IPS-20b (cell line): ENCODE measurements around the gene ELK3.
"Not testable (repeated sequence)": the region's sequence is repeated elsewhere in the genome, so short reads cannot be mapped to it uniquely, and the experiment has no call there.

Experiments used
- H3K27ac ChIP-seq: one replicate; pipeline ENCODE4 v1.5.1; 2013; ENCODE audit warnings: low read length
- H3K27me3 ChIP-seq: 2 replicates; pipeline ENCODE4 v1.6.1; 2013; ENCODE audit warnings: mild to moderate bottlenecking, low read length, inconsistent platforms; ENCODE audit not compliant: insufficient read depth
- H3K36me3 ChIP-seq: 2 replicates; pipeline ENCODE4 v1.6.1; 2013; ENCODE audit warnings: low read depth, mild to moderate bottlenecking, inconsistent platforms, low read length, moderate library complexity; ENCODE audit not compliant: insufficient read depth
- H3K4me1 ChIP-seq: 2 replicates; pipeline ENCODE4 v1.6.1; 2013; ENCODE audit warnings: mild to moderate bottlenecking, control low read depth, inconsistent platforms, low read length, moderate library complexity; ENCODE audit not compliant: insufficient read depth
- H3K4me3 ChIP-seq: 2 replicates; pipeline ENCODE4 v1.5.1; 2013; ENCODE audit warnings: mild to moderate bottlenecking, low read length, inconsistent platforms
- H3K9ac ChIP-seq: 2 replicates; pipeline ENCODE4 v1.6.1; 2013; ENCODE audit warnings: low read depth, mild to moderate bottlenecking, inconsistent platforms, low read length, moderate library complexity
- H3K9me3 ChIP-seq: 2 replicates; pipeline ENCODE4 v1.6.1; 2013; ENCODE audit warnings: mild to moderate bottlenecking, low read depth, low read length, inconsistent platforms; ENCODE audit not compliant: insufficient read depth

The ELK3 gene

DNA sequence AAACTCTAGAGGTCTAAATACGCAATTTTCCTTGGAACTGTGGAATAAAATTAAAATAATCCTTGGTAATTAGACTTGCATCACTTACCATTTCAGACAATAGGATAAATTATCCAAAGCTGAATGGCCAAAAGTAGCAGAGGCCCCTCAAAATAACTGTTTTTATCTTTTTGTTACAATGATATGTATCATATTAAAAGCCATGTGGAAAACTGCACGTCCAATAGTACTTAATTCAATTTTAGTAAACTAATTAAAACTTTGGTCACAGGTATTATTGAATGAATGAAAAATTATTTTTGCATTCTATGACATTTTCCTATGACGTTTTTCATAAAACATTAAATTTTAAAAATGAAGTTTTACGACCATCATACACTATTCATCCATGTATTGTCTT, 107.6 kb downstream of the ELK3 start:
- Histone ChIP-seq H3K9me3 (no peaks in the 10 kb centered on the region), H3K4me1 (peaks cover 22% of the 10 kb centered on the region; the same call in 1 of the 2 replicates), H3K36me3 (peaks cover 13% of the 10 kb centered on the region), H3K27me3 (no peaks in the 10 kb centered on the region), H3K4me3 (no peak overlapping the region), H3K9ac (no peak overlapping the region), H3K27ac (no peak overlapping the region)

DNA sequence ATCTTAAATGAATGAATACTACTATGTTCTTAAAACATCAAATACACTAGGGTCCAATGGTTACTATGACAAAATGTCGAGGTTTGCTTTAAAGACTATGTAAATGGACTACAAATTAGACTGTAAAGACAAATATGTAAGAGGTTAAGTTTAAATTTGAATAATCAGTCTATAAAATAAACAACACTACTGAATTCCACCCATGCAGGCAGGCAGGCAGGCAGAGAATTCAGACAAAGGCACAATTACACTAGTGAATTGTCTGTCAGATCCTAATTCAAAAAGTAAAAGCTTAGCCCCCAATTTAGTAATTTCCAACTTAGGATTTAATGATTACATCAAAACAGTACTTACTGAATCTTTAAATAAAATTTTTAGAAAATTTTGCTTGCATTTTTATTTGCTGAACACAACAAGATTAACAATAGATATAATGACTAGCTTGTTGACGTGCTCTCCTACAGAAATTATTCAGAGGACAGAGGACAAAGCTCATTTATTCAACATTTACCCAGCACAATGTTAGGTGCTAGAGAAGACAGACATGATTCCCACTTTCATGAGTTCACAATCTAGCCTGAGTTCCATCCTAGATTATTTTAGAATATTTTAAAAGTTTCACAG, 108.6 kb downstream of the ELK3 start:
- H3K36me3 ChIP-seq, result peaks cover 9% of the 10 kb centered on the region
- no peak overlapping the region for H3K4me3 ChIP-seq
- H3K9ac ChIP-seq, result no peak overlapping the region
- no peak overlapping the region for H3K27ac ChIP-seq
- no peaks in the 10 kb centered on the region for H3K9me3 ChIP-seq
- H3K27me3 ChIP-seq, result no peaks in the 10 kb centered on the region
- H3K4me1 ChIP-seq, result peaks cover 22% of the 10 kb centered on the region; the same call in 1 of the 2 replicates

DNA sequence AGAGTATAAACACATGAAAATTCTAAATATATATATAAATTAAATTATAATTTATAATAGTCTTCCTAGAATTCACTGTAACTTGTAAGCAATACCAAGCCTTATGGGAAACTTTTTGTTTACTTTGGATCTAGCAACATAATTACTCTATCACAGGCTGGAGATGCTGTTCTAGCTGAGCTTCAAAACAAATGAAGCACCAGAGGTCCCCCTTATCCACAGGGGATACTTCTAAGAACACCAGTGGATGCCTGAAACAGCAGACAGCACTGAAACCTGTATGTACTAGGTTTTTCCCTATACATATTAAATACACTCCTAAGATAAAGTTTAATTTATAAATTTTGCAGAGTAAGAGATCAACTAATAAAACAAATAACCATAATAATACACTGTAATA, 109.5 kb downstream of the ELK3 start:
- no peaks in the 10 kb centered on the region for H3K27me3 ChIP-seq
- H3K9me3 ChIP-seq, result no peaks in the 10 kb centered on the region
- peaks cover 22% of the 10 kb centered on the region for H3K4me1 ChIP-seq
- H3K27ac ChIP-seq, result no peak overlapping the region
- H3K9ac ChIP-seq, result no peak overlapping the region
- peaks cover 9% of the 10 kb centered on the region for H3K36me3 ChIP-seq
- H3K4me3 ChIP-seq, result no peak overlapping the region

DNA sequence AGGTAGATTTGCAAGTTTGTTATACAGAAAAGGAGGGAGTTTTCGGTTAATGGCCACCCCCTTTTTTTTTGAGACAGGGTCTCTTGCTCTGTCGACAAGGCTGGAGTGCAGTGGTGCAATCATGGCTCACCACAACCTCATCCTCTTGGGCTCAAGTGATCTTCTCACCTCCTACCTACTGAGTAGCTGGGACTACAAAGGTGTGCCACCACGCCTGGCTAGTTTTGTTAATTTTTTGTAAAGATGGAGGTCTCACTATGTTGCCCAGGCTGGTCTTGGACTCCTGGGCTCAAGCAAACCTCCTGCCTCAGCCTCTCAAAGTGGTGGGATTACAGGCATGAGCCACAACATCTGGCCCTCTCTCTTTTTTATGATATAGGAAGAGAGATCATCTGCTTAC, 111.5 kb downstream of the ELK3 start:
- Histone ChIP-seq H3K36me3 (0 out of 2 replicates have a peak, but pooled peaks cover 7% of the 10 kb centered on the region), H3K27ac (no peak overlapping the region), H3K9ac (no peak overlapping the region), H3K27me3 (no peaks in the 10 kb centered on the region), H3K4me1 (peaks cover 22% of the 10 kb centered on the region), H3K4me3 (no peak overlapping the region), H3K9me3 (no peaks in the 10 kb centered on the region)

DNA sequence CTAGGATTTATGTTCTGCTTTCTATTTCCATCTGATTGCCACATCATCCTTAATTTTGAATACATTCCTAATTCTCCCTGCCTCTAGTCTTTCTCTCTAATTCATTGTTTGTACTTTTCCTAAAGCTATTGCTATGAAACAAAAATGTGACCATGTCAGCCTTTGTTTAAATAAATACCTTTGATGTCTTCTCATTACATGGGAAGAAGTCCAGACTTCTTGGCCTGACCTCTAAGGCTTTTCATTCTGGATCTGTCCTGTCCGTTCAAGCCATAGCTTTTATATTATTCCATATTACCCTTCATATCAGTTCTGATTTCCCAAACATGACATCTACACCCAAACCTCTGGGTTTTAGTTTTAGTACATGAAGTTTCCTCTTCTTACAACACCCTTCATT, 114.7 kb downstream of the ELK3 start:
- Histone ChIP-seq H3K27ac (no peak overlapping the region), H3K27me3 (no peaks in the 10 kb centered on the region), H3K4me1 (peaks cover 10% of the 10 kb centered on the region), H3K4me3 (no peak overlapping the region), H3K9me3 (no peaks in the 10 kb centered on the region), H3K36me3 (0 out of 2 replicates have a peak, but pooled peaks cover 10% of the 10 kb centered on the region), H3K9ac (no peak overlapping the region)

DNA sequence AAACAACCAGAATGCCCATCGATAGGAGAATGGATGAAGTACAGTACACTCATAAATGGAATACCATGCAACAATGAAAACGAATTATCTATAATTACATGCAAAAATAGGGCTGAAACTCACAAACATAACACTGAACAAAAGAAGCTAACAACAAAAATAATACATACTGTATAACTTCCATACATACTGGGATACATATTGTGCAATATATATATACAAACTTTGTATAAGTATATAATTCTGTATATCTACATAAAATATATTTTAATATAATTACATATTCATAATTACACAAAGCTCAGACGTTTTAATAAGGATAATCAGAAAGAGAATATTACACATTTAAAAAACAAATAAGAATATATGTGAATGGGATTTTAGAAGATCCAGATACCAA, 115.9 kb downstream of the ELK3 start:
- Histone ChIP-seq H3K4me1 (peaks cover under 1% of the 10 kb centered on the region), H3K9me3 (no peaks in the 10 kb centered on the region), H3K36me3 (0 out of 2 replicates have a peak, but pooled peaks cover 10% of the 10 kb centered on the region), H3K27ac (no peak overlapping the region), H3K9ac (no peak overlapping the region), H3K27me3 (no peaks in the 10 kb centered on the region), H3K4me3 (no peak overlapping the region)

DNA sequence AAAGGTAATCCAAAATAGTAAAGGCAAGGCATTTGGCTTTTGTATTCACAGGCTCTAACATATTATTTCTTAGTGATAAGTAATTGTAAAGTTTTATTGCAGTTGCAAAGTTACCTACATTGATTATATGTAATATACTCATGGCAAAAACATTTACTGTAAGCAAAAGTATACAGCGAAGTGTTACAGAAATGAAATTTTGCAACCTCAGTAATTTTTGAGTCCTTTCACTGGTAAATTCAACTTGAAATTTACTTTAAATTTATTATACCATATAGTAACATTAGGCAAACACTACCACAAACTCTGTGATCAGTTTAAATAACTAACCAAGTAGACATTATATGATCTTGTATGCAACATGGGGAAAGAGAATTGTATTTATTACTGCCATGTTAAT, 117.0 kb downstream of the ELK3 start:
- Histone ChIP-seq H3K9ac (no peak overlapping the region), H3K36me3 (0 out of 2 replicates have a peak, but pooled peaks cover 10% of the 10 kb centered on the region), H3K4me1 (no peaks in the 10 kb centered on the region; the same call in 1 of the 2 replicates), H3K27me3 (no peaks in the 10 kb centered on the region), H3K27ac (no peak overlapping the region), H3K4me3 (no peak overlapping the region), H3K9me3 (no peaks in the 10 kb centered on the region)

DNA sequence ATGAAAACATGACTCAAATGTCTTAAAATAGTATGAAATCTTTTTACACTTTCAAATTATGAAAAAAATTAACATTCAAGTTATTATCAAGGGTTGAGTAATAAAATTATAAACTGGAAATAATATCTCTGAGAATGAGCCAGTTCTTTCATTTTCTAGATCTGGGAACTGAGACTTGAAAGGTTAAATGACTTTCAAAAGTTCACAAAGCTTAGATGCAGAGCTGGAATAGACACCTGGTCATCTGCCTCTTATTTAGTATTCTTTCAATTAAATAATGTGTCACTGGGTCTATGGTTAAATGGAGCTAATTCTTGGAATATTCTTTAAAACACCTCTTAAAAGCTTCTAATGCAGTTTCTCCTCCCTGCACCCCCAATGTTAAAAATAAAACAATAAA, 119.4 kb downstream of the ELK3 start:
- H3K36me3 ChIP-seq, result 0 out of 2 replicates have a peak, but pooled peaks cover 10% of the 10 kb centered on the region

DNA sequence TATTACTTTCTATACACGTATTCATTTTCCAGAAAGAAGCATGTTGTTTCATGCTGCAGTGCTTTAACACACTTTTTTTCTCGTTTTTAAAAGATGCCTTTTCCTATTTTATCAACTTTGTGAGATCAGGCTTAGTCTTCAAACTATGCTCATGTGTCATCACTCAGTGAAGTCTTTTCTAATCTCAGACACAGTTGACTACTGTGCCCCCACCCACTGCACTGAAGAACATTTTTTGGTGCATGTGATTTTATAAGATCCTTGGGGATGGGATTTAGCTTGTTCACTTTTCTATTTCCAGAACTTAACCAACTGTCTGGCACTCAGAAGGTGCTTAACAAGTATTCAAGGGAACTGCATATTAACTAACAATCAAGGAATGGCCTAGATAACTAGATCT, 120.5 kb downstream of the ELK3 start:
- Histone ChIP-seq H3K4me1 (no peaks in the 10 kb centered on the region), H3K27me3 (no peaks in the 10 kb centered on the region), H3K27ac (no peak overlapping the region), H3K36me3 (0 out of 2 replicates have a peak, but pooled peaks cover 9% of the 10 kb centered on the region), H3K4me3 (no peak overlapping the region), H3K9me3 (no peaks in the 10 kb centered on the region), H3K9ac (no peak overlapping the region)

More for the DNA sequence above, 119.4 kb downstream of the ELK3 start:
- Histone ChIP-seq H3K27ac (no peak overlapping the region), H3K4me1 (no peaks in the 10 kb centered on the region; the same call in 1 of the 2 replicates), H3K27me3 (no peaks in the 10 kb centered on the region), H3K9ac (no peak overlapping the region), H3K9me3 (no peaks in the 10 kb centered on the region), H3K4me3 (no peak overlapping the region)

DNA sequence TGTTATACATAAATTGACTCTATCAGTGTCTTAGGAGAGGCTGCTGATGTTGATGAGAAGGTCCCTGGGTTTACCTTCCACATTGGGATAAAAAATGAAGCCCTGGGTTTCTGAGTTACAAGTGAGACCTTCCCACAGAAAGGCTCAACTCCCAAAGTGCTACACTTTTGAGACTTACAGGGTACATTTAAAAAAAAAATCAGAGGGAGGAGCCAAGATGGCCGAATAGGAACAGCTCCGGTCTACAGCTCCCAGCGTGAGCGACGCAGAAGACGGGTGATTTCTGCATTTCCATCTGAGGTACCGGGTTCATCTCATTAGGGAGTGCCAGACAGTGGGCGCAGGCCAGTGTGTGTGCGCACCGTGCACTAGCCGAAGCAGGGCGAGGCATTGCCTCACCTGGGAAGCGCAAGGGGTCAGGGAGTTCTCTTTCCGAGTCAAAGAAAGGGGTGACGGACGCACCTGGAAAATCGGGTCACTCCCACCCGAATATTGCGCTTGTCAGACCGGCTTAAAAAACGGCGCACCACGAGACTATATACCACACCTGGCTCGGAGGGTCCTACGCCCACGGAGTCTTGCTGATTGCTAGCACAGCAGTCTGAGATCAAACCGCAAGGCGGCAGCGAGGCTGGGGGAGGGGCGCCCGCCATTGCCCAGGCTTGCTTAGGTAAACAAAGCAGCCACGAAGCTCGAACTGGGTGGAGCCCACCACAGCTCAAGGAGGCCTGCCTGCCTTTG, 121.7 kb downstream of the ELK3 start:
- H3K36me3 ChIP-seq, H3K27ac ChIP-seq, H3K9me3 ChIP-seq, H3K27me3 ChIP-seq, H3K4me1 ChIP-seq: not testable (repeated sequence)
- Histone ChIP-seq H3K4me3 (peak overlapping the region; percentile 34), H3K9ac (0 out of 2 replicates have a peak overlapping the region, but pooled peaks have one; percentile 23)

DNA sequence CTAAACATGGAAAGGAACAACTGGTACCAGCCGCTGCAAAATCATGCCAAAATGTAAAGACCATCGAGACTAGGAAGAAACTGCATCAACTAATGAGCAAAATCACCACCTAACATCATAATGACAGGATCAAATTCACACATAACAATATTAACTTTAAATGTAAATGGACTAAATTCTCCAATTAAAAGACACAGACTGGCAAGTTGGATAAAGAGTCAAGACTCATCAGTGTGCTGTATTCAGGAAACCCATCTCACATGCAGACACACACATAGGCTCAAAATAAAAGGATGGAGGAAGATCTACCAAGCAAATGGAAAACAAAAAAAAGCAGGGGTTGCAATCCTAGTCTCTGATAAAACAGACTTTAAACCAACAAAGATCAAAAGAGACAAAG, 123.6 kb downstream of the ELK3 start:
- H3K27ac ChIP-seq, H3K36me3 ChIP-seq, H3K9me3 ChIP-seq, H3K9ac ChIP-seq, H3K4me1 ChIP-seq, H3K4me3 ChIP-seq, H3K27me3 ChIP-seq: not testable (repeated sequence)
